GM12865 (cell line): Measurements from ENCODE around the gene KCNK5.

Experiments used
- DNase-seq: peaks from one replicate; pipeline ENCODE4 v3.0.0; 2010; ENCODE audit warnings: low read depth
- H3K4me3 ChIP-seq: 2 replicates; pipeline ENCODE4 v1.5.1; 2011; ENCODE audit warnings: mild to moderate bottlenecking, low read depth, low read length, control low read depth
- CTCF ChIP-seq: IDR thresholded peaks from 2 replicates; pipeline ENCODE4 v1.5.1; 2011; ENCODE audit warnings: low read length, control low read depth, low read depth, inconsistent platforms; ENCODE audit not compliant: insufficient read depth; ENCODE audit errors: missing control alignments

The KCNK5 gene

GRCh38 chr6:39268171-39268570, 38.9 kb upstream of the KCNK5 start:
- no peak overlapping the region for H3K4me3 ChIP-seq
- no peak for DNase-seq
- TF ChIP-seq CTCF = no peak

GRCh38 chr6:39266782-39267355, 37.6 kb upstream of the KCNK5 start:
- no peak overlapping the region for H3K4me3 ChIP-seq
- DNase-seq = no peak
- TF ChIP-seq CTCF = no peak

DNA sequence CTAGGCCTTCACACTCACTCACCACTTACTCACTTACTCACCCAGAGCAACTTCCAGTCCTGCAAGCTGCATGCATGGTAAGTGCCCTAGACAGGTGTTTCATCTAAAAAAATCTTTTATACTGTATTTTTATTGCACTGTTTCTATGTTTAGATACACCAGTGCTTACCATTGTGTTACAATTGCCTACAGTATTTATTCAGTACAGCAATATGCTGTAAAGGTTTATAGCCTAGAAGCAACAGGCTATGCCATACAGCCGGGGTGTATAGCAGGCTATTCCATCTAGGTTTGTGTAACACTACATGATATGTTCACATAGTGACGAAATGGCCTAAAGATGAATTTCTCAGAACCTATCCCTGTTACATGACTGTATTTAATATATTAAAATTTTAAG, 37.1 kb upstream of the KCNK5 start:
- no peak overlapping the region for H3K4me3 ChIP-seq
- no peak for DNase-seq
- TF ChIP-seq CTCF = no peak

DNA sequence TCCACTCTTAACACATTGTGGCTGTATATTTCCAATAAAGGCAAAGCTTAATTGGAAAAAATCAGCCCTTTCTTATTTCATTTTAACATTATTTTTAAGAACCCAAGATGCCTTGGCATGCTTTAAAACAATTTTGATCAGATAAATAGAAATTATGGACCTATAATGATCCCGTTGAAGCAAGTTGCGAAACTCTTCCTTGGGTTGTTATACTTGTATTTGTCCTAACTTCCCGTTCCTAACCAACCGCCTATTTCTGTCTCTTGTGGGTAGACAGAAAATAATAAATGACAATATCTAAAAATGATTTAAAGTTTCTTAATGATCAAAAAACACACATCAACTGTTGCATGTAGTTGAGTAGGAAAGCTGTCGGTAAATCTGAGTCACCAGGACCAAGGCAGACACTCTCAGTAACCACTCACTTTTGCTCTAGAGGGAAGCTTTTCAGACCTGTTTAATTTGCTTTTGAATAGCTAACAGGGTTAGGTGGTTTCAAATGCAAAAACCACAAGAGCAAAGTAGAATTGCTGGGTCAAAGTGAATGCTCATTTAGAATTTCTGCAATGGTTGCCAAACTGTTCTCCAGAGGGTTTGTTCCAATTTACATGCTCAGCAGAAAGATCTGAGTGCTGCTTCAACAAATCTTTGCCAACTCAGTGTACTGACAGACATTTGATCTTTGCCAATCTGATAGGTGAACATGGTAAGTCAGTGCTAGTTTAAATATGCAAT, 34.2 kb upstream of the KCNK5 start:
- no peak for TF ChIP-seq CTCF
- no peak for DNase-seq
- no peak overlapping the region for H3K4me3 ChIP-seq

DNA sequence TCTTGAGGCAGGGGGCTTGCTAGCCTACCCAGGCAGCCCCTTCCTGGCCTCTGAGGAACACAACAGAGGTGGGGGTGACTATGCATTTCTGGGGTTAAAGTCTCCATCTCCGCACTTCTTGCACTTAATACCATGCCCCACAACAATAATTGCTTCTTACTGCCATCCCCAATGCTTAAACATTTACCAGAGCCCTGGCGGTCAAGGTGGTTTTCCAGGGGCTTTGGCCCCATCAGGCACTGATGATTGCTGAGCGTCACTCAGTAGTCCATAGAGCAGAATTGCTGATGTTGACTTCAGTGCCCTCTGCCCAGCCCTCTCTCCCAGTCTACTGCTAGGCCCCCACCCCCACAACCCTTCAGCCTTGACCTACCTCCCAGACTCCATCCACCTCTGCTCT, 32.5 kb upstream of the KCNK5 start:
- no peak for TF ChIP-seq CTCF

DNA sequence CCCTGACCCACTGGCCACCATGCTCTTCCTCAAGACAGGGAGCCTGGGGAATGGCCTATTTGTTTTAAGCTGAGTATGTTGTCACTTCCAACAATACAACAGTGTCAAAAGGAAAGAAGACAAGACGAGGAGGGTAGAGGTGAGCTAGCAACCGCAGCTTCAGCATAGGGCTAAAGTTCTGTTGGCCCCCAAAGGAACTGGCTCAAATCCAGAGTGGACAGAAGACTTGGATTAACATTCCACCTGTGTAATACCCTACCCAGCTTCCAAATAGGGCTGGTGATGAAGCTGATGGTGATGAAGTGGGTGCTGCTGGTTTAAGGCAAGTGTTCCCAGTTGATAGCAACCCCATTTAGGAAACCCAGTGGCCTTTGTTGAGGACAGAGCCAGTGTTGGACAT, 31.7 kb upstream of the KCNK5 start:
- DNase-seq = no peak
- no peak overlapping the region for H3K4me3 ChIP-seq
- no peak for TF ChIP-seq CTCF

More for the DNA sequence above, 32.5 kb upstream of the KCNK5 start:
- DNase-seq = no peak
- no peak overlapping the region for H3K4me3 ChIP-seq

- H3K4me3 ChIP-seq = no peak overlapping the region
- TF ChIP-seq CTCF = no peak
- DNase-seq = no peak
Measured at GRCh38 chr6:39260456-39260855, 31.2 kb upstream of the KCNK5 start.
